Posterior vena cava (tissue), 2 donors: ENCODE measurements around the gene TMEM203. TPM values are rescaled to one million over a fixed set of nuclear protein-coding genes. Genes with fewer than 3 reads are reported as not detected.

Experiments used
- DNase-seq: peaks from one replicate; pipeline ENCODE4 v3.0.0-alpha.2; 2020; ENCODE audit warnings: low spot score
- intact Hi-C, 2 donors: fragments of 100-400 bp; cut with DNase I; formaldehyde crosslinking; loops; one replicate each; pipeline versions ENCODE4 v1.14.1 to v1.14.2; 2022 to 2023
- total RNA-seq, 2 donors: library from RNA; stranded (reverse); fragmentation: NEBNext Ultra II Directional; extraction: Animal tissue kit (Norgen Biotek cat#: 25700); gene quantifications; one replicate each; pipeline ENCODE4 v1.2.1, GENCODE V29; 2021
- donor health status: DM: yes; HTN: yes; CAD: no.
- donor health status: DM: yes; HTN: yes; CAD: no.

TMEM203 gene
- total RNA-seq, 2 donors from 2014 or later, result 24.8 to 25.2 TPM

- intact Hi-C loops, result no loop called here
- no peak for DNase-seq
Observed at GRCh38 chr9:137201205-137201868, 4.1 kb downstream of the TMEM203 start.

DNA sequence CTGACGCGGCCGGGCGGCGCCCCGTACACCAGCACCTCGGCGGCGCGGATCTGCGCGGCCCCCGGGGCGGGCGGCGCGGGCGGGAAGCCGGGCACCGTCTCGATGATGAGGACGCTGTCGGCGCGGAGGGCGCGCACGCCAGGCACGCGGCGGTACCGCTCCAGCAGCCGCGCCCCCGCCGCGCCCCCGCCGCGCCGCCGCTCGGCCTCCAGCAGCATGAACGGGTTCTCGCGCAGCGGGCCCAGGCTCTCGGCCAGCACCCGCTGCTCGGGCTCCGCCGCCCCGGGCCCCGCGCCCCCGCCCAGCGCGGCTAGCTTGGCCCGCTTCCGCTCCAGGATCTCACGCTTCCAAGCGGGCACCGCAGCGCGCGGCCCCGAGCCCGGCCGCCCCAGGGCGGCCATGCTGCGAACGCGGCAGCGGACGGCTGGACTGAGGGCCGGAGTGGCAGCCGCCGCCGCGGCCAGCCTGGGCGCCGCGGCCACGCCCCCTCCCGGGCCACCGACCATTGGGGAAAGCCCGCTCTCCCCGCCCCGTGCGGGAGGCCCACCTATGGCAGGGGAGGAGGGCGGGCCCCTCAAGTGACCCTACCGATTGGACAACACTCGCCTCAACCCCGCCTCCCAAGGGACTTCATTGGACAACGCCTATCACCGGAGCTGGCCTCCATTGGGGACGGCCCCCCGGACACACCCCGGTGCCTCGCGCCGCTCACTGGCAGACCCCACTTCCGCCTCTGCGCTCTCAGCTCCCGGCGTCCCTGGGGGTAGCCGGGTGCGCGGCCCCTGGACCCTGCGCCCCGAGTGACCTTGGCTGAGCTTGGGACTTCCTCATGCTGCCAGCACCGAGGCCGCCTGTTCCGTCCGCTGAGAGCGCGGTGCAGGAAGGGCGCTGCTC is 4.9 kb downstream of the TMEM203 start, which contains the start of gene TPRN:
Gene TPRN (minus strand): TSS at position 431 of the 894 bp plus-strand sequence. CDS start 30 bp downstream, at position 401.
- intact Hi-C loops, result no loop called here
- DNase-seq, result peak; percentile 100

GRCh38 chr9:137199411-137200121 is 5.9 kb downstream of the TMEM203 start:
- intact Hi-C loops, result no loop called here
- DNase-seq, result no peak

GRCh38 chr9:137198902-137199283 is 6.6 kb downstream of the TMEM203 start:
- no peak for DNase-seq
- intact Hi-C loops, result no loop called here

- DNase-seq, result no peak
- intact Hi-C loops, result no loop called here
Observed at GRCh38 chr9:137198051-137198901, 7.2 kb downstream of the TMEM203 start.

DNA sequence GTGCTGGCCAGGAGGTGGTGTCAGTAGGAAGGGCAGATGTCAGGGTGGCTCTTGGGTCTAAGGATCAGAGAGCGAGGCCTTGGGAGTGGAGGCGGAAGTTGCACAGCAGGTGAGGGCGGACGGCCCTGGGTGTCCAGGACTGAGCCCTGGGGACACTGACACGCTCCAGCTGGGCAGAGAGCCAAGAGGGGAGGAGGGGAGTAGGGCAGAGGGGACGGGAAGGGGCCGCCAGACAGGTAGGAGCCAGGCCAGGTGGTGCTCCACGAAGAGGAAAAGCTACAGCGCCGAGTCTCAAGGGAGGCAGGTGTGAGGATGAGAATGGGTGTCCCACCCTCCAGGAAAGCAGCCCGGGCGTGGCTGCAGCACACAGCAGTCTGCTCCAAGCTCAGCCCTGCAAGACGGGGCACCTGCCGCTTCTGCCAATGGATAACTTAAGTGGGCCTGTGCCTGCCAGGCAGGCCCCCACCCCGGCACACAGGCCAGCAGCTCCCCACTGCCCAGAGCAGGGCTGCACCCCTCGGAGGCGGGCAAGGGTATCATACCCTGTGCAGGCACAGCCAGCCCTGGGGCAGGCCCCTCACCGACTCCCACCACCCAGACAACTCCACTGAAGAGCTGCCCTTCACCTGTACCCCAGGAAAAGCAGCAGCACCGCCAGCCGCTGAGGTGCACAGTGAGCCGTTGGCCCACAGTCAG is 9.8 kb downstream of the TMEM203 start:
- intact Hi-C loops, result no loop called here
- no peak for DNase-seq

DNA sequence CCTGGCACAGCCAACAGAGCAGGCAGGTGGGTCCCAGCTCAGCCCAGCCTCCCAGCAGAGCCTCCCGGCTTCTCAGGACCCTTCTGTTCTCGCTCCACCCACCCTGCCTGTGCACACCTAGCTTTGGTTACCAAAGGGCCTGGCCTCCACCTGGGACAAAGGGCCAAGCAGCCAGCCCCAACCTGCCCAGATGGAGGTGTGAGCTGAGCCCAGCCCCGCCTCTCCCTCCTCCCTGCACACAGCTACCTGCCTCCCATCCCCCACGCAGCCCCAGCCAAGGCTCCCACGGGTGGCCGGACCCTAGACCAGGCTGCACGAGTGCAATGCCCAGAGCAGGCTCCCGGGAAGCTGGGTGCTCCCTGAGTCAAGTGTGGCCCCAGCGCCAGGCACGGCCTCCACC is 10.5 kb downstream of the TMEM203 start:
- intact Hi-C loops, result no loop called here
- DNase-seq, result no peak

DNA sequence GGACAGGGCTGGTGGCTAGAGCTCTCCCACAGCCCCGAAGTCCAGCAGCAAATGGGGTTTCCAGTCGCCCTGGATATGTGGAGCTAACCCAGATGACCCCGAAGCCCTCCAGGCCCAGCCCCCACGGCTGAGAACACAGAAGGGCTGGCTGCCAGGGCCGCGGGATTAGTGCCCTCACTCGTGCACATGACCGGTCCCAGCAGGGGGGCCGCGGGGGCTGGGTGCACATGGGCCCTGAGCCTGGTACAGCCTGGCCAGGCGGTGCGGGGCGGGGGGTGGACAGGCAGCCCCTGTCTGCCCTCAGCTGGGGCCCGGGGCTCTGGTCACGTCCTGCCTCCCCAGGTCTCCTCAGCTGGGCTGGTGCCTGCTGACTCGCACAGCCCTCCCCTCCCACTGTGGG is 11.1 kb downstream of the TMEM203 start:
- intact Hi-C loops, result no loop called here
- no peak for DNase-seq

DNA sequence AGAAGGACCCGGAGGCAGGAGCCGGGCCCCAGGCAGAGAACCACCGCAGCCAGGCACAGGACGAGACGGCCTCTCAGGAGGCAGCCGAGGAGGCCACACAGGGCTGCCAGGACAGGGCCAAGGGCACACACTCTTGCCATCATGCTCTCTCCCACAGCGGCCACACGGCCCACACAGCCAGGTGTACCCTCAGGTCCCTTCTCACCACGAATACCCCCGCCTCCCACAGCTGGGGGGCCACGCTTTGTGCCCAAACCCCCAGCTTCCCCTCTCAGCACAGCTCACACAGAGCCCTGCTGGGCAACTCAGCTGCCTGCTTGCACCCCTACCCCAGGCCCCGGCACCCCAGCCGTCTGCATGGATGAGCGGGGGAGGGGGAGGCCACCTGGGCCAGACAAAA is 11.7 kb downstream of the TMEM203 start:
- intact Hi-C loops, result no loop called here

DNA sequence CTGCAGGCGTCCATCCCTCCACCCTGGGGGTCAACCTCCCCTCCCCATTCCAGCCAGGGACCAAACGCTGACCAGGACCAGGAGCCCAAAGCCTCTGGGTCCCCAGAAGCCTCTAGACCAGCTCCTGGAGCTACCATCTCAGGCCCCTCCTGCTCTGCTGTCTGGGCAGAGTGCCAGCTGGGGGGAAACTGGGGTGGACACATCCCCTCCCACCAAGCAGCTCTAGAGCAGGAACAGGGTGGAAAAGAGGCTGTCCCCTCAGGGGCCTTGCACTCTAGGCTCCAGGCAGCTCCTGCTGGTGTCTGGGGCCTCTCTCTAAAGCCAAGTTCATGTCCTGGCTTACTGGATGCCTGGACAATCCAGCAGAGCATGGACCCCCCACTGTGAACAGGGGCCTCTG is 12.6 kb downstream of the TMEM203 start:
- intact Hi-C loops, result no loop called here
- DNase-seq, result no peak

More for the DNA sequence above, 11.7 kb downstream of the TMEM203 start:
- DNase-seq, result no peak

DNA sequence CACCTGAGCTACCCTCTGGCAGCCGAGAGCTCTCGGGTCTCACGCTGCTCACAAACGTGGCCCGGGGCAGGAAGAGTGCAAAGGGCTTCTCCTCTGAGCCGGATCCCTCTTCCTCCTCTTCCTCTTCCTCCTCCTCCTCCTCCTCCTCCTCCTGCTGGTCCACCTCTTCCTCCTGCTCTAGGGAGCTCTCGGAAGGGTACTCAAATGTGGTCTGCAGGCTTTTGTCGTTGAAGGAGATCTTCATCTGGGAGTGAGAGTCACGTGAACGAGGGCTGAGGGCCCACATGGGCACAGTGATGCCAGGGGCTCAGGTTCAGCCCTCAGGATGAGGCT is 13.0 kb downstream of the TMEM203 start:
- no peak for DNase-seq
- intact Hi-C loops, result no loop called here

DNA sequence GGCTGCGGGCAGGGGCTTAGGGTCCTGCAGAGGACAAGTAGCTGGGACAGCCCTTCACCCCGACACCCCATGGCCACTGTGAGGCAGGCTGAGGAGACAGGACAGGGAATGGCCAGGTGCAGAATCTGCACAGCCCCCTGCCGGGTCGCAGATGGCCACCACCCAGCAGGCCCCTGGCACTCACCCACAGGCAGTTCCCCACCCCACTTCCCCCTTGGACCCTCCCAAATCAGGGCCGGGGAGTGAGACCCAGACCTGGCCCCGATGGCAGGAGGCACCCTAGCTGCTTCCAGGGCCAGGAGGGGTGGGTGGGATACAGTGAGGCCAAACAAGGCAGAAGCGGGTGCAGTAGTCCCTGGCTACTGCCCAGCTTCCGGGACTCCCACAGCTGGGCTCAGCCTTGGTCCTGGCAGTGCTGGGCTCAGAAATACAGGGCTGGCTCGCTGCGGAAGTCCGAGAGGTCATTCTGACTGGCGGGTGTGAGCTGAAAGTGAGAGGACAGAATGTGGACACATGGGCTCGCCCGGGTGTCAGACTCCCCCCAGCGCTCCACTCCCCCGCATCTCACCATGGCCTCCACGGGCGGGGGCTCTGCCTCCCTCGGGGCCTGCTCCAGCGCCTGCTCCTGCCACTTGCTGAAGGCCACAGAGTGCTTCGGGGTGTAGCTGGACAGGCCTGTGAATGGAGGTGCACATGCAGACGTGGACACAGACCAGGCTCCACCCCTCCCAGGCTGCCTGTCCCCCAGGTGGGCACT is 13.6 kb downstream of the TMEM203 start:
- intact Hi-C loops, result no loop called here

DNA sequence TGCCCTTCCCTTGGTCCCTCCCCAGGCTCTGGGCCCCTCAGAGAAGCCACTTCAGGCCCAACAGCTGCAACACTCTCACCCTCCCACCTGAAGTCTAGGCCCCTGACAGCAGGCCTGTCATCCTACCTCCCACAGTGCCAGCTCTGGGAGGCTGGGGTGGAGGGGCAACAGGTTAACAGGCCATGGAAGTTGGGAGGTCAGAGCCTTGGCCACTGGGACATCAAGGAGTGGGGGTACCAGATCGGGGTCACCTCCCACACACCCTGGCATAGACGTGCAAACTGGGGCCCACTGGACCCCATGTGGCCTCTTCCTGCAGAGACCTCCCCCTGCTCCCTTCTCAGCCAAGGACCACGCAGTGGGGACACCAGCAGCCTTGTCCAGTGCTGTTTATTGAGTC is 14.2 kb downstream of the TMEM203 start:
- intact Hi-C loops, result no loop called here
- no peak for DNase-seq

More for the DNA sequence above, 13.6 kb downstream of the TMEM203 start:
- DNase-seq, result no peak

GRCh38 chr9:137190315-137190856 is 15.1 kb downstream of the TMEM203 start:
- DNase-seq, result no peak
- intact Hi-C loops, result no loop called here

DNA sequence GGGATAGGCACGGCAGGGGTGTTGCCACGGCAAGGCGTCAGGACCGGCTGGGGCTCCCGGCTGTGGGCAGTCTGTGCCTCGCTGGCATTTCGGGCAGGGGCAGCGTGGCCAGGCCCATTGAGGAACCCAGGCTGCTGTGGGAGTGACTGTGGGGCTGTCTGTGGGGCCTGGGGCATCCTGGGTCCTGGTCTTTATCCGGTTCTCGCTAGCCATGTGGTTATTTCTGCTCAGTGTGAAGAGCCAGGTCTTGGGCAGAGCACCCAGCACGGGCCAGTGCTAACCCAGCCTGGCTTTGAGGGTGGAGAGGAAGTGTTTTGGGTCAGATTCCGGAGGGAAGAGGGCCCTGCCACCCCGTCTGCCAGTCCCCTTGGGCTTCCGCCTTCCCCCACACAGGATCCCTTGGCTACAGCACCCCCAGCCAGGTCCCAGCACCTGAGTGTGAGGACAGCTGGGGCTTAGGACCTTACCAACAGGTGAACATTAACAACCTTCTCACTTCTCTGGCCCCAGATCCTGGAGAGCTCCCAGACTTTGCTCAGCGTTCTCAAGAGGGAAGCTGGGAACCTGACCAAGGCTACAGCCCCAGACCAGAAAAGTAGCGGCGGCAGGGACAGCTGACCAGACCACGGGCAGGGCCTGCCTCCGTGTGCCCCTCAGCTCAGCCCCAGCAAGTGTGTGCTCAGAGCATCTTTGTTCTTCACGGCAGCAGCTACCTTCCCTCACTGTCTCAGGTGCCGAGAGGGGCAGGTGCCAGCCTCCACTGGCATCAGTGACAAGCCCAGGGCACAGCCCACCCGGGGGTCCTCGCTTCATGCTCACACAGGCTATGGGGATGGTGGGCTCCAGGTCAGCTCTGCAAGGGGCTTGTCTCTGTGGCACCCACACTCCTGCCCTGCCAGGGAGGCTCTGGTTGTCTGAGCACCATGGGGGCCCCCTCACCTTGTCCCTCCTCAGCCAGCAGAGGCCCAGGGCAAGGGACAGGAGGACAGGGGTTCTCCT is 15.9 kb downstream of the TMEM203 start:
- DNase-seq, result no peak
- intact Hi-C loops, result no loop called here

DNA sequence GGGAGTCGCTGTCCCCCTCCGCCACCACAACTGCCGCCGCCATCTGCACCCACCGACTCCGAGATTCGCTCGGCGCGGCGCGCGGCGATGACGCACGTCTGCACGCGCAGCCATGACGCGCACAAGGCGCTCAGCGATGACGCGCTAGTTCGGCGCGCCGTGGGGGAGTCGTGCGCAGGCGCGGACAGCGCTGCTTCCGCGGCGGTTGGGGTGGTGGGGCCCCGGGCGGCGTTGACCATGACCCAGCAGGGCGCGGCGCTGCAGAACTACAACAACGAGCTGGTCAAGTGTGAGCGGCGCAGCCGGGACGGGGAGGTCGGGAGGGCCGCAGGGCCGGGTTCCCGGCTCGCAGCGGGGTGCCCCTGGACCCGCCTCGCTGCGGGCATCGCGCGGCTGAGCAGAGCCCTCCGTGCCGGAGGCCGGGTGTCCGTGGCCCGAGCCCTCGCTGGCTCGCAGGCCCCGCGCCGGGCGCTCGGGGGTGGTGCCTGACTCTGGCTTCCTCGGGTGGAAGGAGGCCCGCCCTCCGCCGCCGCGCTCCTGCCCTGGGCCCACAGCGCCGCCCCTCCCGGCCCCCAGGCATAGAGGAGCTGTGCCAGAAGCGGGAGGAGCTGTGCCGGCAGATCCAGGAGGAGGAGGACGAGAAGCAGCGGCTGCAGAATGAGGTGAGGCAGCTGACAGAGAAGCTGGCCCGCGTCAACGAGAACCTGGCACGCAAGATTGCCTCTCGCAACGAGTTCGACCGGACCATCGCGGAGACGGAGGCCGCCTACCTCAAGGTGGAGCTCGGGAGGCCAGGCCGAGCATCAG is 16.8 kb downstream of the TMEM203 start, which contains the start of the genes ANAPC2 and SSNA1:
Gene ANAPC2 (minus strand): TSS at position 71 of the 807 bp plus-strand sequence. CDS start 28 bp downstream, at position 43.
Gene SSNA1 (plus strand): TSS at position 187 of the 807 bp plus-strand sequence. CDS start 51 bp downstream, at position 238.
- intact Hi-C loops, result no loop called here
- DNase-seq, result peak; percentile 98
